22Rv1 (cell line): ENCODE results near the gene ANXA11.

Experiments
- ZFX ChIP-seq: fragments of 450-650 bp; IDR thresholded peaks from 2 replicates; pipeline ENCODE4 v1.6.1; 2017; ENCODE audit warnings: antibody characterized with exemption, borderline replicate concordance
- TF ChIP-seq, protein P1 (sequence below): fragments of 450-650 bp; IDR thresholded peaks from 2 replicates; pipeline ENCODE4 v1.5.1; 2017; ENCODE audit warnings: mild to moderate bottlenecking

DNA sequence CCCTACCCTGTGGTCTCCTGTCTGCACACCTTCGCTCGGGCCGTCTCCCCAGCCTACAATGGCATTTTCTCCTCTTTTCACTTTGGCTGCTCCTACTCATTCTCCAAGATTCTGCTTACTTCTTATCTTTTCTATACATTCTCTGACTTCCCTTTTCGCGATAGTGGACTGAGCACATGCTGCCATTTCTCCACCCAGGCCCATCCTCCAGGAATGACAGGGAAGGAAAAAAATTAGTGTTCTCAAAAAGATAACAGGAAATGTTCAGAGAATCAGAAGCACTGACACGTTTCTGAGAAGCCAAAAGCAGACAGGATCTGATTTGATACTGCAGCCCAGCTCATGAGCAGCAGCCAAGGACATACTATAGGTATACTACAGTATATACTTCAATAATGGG lies 6.4 kb upstream of the ANXA11 start:
- TF ChIP-seq, protein P1, sequence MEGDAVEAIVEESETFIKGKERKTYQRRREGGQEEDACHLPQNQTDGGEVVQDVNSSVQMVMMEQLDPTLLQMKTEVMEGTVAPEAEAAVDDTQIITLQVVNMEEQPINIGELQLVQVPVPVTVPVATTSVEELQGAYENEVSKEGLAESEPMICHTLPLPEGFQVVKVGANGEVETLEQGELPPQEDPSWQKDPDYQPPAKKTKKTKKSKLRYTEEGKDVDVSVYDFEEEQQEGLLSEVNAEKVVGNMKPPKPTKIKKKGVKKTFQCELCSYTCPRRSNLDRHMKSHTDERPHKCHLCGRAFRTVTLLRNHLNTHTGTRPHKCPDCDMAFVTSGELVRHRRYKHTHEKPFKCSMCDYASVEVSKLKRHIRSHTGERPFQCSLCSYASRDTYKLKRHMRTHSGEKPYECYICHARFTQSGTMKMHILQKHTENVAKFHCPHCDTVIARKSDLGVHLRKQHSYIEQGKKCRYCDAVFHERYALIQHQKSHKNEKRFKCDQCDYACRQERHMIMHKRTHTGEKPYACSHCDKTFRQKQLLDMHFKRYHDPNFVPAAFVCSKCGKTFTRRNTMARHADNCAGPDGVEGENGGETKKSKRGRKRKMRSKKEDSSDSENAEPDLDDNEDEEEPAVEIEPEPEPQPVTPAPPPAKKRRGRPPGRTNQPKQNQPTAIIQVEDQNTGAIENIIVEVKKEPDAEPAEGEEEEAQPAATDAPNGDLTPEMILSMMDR: no peak
- TF ChIP-seq ZFX: no peak
